Measurements from ENCODE around the gene WFIKKN1.

- TF ChIP-seq CTCF (IDR thresholded peaks at IDR 0.05) (no peak), POLR2A (IDR thresholded peaks at IDR 0.05) (no peak)
These were observed 42.7 kb downstream of the WFIKKN1 start for GRCh38 chr16:673399-673991.
